T-helper 2 cell treated with Interferon-gamma antibody and Interleukin-4, amounts not matched to agents 100 ng/mL and 5 ng/mL, for 36 hours (primary cell): Measurements from ENCODE around the gene DZIP3. TPM values are rescaled to one million over a fixed set of nuclear protein-coding genes. Genes with fewer than 3 reads are reported as not detected.

Experiments used
- intact Hi-C: fragments of 100-400 bp; cut with micrococcal nuclease; formaldehyde crosslinking; loops from one replicate; pipeline ENCODE4 v1.15.1; 2023
- total RNA-seq: library from RNA; stranded (reverse); gene quantifications from 2 replicates; pipeline ENCODE4 v1.2.3, GENCODE V29; 2022

The DZIP3 gene, protein sequence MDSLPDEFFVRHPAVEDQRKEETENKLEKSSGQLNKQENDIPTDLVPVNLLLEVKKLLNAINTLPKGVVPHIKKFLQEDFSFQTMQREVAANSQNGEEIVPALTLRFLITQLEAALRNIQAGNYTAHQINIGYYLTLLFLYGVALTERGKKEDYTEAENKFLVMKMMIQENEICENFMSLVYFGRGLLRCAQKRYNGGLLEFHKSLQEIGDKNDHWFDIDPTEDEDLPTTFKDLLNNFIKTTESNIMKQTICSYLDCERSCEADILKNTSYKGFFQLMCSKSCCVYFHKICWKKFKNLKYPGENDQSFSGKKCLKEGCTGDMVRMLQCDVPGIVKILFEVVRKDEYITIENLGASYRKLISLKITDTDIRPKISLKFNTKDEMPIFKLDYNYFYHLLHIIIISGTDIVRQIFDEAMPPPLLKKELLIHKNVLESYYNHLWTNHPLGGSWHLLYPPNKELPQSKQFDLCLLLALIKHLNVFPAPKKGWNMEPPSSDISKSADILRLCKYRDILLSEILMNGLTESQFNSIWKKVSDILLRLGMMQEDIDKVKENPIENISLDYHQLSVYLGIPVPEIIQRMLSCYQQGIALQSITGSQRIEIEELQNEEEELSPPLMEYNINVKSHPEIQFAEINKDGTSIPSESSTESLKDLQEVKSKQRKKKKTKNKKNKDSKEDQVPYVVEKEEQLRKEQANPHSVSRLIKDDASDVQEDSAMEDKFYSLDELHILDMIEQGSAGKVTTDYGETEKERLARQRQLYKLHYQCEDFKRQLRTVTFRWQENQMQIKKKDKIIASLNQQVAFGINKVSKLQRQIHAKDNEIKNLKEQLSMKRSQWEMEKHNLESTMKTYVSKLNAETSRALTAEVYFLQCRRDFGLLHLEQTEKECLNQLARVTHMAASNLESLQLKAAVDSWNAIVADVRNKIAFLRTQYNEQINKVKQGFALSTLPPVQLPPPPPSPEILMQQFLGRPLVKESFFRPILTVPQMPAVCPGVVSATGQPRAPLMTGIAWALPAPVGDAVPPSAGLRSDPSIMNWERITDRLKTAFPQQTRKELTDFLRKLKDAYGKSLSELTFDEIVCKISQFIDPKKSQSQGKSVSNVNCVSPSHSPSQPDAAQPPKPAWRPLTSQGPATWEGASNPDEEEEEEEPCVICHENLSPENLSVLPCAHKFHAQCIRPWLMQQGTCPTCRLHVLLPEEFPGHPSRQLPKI
- total RNA-seq: 9.2 and 9.6 TPM in 2 replicates

GRCh38 chr3:108589081-108589997 is at the start of gene DZIP3, which contains the start of gene CIP2A:
DZIP3 (plus strand) TSS chr3:108589722; CDS start chr3:108605407, 15,685 bp downstream.
CIP2A (minus strand) TSS chr3:108589438; CDS start chr3:108589375, 63 bp downstream.
- intact Hi-C loops: loop anchor here (1.0 to 5.0 kb wide), 8 partner anchors 14 to 499 kb away; partner anchors contain the start of genes CD47, IFT57 and TRAT1

DNA sequence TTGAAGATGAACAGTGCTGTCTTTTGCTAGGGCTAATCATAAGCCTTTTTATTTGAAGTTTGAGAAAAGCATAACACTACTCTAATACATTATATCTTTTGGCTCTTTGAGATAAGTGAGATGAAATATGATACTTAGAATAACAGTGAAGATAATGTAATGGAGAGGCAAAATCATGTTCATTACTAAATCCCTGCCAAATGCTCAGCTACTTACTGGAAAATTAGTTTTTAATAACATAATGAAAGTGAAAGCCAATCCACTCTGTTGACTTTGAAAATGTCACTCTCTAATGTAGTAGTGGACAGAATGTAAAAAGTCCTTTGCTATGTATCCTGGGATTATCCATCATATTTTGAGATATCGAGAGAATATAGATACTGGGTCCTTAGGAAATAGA is 43.3 kb upstream of the DZIP3 start:
- intact Hi-C loops: no loop called here

DNA sequence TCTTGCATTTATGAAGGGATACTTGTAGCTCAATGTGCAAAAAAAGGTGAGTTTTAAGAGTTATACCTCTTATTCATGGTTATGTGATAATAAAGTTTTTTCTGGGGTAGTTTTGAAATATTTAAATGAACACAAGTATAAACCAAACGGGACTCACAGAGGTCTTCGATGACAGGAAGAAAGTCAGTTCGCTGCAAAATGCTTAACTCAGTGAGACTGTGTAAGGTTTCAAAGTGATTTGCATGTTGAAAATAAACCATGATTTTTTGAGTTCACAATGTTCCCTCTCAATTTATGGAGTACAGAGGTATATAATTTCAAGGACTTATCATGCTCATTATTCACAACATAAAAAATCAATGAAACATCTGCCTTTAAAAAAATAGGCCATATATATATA is 42.8 kb upstream of the DZIP3 start:
- intact Hi-C loops: no loop called here

- intact Hi-C loops: no loop called here
Observed at GRCh38 chr3:108548304-108548703, 41.2 kb upstream of the DZIP3 start.

DNA sequence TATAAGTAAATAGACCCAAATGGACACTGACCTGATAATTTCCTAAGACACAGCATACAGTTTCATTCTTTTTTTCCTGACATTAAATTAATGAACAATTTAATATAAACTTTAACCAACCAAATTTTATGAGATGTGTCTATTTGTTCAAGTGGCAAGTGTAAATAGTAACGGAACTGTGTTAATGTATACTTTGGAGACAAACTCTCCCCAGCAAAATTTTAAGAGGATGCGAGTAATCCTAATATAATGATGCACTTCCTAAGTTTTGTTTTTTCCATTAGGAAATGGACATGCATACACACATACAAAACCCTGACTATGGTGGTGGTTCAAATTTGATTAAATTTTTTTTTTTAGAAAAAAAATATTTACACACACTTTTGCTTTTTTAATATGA is 40.6 kb upstream of the DZIP3 start:
- intact Hi-C loops: no loop called here

DNA sequence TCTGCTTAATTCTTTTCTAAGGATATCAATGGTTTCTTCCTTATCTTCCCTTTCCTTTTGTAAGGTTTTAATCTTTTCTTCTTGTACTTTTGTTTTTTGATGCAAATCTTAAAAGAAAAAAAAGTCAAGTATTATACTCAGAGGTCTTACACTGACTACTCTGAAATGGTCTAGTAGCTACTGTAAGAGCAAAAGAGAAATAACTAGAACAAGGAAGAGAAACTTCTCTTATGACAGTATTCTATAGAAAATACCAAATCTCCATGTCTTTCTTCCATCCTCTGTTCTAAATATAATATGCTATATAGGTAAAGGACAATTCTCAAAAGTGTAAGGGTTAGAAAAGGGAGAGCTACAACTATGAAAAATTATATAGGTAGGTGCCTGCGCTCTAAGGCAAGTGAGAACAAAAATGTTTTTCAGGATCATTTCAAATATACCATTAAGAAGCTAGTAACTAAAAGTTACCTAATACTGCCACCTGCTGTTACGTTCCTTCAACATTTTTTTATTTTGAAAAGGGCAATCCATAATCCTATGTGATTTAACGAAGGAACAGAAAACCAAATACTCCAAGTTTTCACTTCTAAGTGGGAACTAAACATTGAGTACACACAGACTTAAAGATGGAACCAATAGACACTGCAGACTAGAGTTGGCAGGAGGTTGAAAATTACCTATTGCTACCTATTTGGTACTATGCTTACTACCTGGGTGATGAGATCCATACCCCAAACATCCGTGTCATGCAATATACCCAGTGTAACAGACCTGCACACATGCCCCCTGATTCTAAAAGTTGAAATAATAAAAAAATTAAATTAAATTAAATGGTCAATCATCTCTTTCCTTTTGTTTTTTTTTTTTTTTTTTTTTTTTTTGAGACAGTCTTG is 37.0 kb upstream of the DZIP3 start:
- intact Hi-C loops: loop anchor here (1.0 kb wide), 2 partner anchors 38 to 63 kb away; no protein-coding TSS in a partner anchor

GRCh38 chr3:108554229-108554628 is 35.3 kb upstream of the DZIP3 start:
- intact Hi-C loops: no loop called here

DNA sequence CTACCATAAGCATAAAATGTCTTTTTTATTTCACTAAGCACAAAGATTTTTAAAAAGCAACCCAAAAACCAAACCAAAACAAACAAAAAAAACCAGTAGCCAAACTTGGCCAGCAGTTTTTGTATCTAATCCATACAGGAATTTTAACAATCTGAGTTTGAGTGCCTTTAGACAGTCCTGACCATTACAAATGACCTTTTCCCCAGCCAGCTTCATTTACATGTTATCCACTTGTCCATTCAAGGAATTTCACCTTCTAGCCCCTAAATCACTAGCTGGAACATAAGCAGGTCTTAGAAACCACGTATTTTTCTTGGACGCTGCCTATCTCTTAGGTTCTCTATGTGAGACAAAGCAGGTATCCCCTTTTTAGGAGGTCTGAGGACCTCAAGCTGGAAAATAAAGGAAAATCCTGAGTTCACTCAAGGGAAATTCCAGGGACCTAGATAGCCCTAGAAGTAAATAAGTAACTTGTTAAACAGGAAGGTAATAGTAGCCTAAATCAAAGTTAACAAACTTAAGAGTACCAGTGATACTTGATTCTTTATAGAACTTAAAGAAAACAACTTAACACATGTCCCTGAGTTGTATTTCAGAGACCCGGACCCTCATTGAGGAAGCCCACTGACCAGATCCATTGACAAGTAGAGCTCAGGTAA is 34.5 kb upstream of the DZIP3 start:
- intact Hi-C loops: no loop called here

DNA sequence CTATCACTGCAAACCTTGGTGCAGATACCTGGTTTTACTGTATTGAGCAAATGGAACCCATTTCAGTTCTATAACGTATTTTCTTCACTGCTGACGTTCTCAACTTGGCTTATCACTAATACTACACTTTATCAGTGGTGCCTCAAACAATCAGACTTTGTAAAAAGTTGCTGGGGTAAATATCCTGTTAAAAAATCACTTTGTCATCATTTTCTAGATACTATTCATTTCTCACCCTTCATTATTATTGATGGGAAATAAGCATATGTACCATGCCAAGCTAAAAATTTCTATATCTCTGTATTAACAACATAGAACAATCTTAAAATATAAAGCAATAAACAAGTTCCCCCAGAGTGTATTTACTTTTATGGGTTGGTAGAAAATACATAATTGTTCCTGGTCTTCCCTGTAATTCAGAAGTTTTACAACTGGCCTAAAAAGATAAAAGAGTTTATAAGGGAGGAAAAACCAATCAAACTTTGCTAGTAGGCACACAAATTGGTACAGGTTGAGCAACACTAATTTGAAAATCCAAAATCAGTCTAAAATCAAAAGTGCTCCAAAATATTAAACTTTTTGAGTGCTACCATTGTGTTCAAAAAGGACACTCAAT is 33.4 kb upstream of the DZIP3 start:
- intact Hi-C loops: no loop called here

GRCh38 chr3:108562565-108562964 is 27.0 kb upstream of the DZIP3 start:
- intact Hi-C loops: no loop called here

- intact Hi-C loops: loop anchor here (2.0 kb wide), 1 partner anchor 16 kb away; no protein-coding TSS in a partner anchor
Observed at GRCh38 chr3:108564564-108564963, 25.0 kb upstream of the DZIP3 start.

- intact Hi-C loops: loop anchor here (2.0 kb wide), 1 partner anchor 15 kb away; no protein-coding TSS in a partner anchor
Observed at GRCh38 chr3:108565506-108565905, 24.0 kb upstream of the DZIP3 start.

DNA sequence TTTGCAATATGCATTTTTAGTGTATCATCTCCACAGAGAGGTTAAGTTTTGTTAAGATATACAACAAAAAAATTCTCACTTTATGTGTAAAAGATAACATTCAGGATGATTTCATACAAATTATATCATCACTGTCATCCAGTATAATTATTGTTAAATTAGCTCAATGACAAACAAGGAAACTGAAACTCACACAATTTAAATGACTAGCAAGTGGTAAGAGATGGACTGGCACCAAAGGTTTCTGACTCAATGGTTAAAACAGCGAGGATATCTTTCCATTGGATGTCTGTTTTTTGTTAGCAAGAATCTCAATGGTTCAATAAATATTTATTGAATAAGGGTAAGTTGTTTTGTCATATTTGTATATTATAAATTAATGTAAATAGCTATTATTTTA is 22.9 kb upstream of the DZIP3 start:
- intact Hi-C loops: no loop called here

GRCh38 chr3:108569336-108569735 is 20.2 kb upstream of the DZIP3 start:
- intact Hi-C loops: no loop called here

GRCh38 chr3:108578064-108578463 is 11.5 kb upstream of the DZIP3 start:
- intact Hi-C loops: no loop called here

- intact Hi-C loops: loop anchor here (2.0 to 5.0 kb wide), 7 partner anchors 219 to 498 kb away; partner anchors contain the start of genes CD47, IFT57 and TRAT1
Observed at GRCh38 chr3:108588601-108589000, 921 bp upstream of the DZIP3 start.

- intact Hi-C loops: loop anchor here (1.0 to 5.0 kb wide), 10 partner anchors 9 to 499 kb away; partner anchors contain the start of genes CD47, IFT57 and TRAT1
Observed at GRCh38 chr3:108589998-108590323, 439 bp downstream of the DZIP3 start.

DNA sequence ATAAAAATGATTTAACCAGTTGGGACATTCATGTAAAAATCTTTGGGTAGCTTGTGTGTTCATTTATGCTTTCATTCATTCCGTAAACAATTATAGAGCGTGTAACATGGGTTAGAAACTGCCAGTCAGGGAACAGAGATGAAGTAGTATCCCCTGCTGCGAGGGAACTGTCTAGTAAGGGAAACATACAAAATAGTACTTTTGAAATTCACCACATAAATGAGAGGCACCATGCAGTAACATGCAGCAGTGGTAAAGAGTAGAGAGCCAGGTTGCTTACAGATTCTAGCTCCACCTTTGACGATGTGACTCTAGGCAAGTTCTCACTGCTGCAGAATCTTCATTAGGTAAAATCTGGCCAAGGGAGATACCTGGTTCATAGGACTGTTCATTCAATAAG is 938 bp downstream of the DZIP3 start:
- intact Hi-C loops: loop anchor here (1.0 kb wide), 2 partner anchors 9 to 38 kb away; no protein-coding TSS in a partner anchor
